COR-L47 (cell line): ENCODE results near the gene RBBP5.

Experiments used
- DNase-seq: peaks from one replicate; lab custom pipeline; 2025; lab: John Stamatoyannopoulos, UW

Gene RBBP5

GRCh38 chr1:205074084-205074483, 47.7 kb downstream of the RBBP5 start:
- no peak for DNase-seq

GRCh38 chr1:205073511-205073910, 48.3 kb downstream of the RBBP5 start:
- DNase-seq, result no peak

- DNase-seq, result no peak
These were observed 48.9 kb downstream of the RBBP5 start for GRCh38 chr1:205072881-205073280.

- no peak for DNase-seq
These were observed 49.5 kb downstream of the RBBP5 start for GRCh38 chr1:205072286-205072685.

GRCh38 chr1:205071801-205072200, 50.0 kb downstream of the RBBP5 start:
- no peak for DNase-seq

DNA sequence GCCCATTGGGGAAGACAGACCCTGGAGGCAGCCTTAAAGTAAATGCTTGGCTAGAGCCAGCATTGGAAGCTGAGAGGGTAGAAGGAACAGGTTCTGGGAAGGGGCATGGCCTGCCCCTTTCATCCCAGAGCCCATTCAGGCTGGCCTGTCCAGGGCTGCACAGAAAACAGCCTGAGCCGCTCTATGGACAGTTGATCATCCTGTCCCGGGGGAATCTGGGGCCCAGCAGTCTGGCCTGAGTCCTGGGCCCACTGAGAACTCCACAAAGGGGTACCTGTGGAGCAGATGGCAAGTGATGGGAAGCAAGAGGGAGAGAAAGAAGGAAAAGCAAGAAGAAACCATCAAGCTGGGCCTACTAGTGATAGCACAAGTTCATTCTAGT, 50.8 kb downstream of the RBBP5 start:
- no peak for DNase-seq

GRCh38 chr1:205069371-205070125, 52.2 kb downstream of the RBBP5 start:
- no peak for DNase-seq

DNA sequence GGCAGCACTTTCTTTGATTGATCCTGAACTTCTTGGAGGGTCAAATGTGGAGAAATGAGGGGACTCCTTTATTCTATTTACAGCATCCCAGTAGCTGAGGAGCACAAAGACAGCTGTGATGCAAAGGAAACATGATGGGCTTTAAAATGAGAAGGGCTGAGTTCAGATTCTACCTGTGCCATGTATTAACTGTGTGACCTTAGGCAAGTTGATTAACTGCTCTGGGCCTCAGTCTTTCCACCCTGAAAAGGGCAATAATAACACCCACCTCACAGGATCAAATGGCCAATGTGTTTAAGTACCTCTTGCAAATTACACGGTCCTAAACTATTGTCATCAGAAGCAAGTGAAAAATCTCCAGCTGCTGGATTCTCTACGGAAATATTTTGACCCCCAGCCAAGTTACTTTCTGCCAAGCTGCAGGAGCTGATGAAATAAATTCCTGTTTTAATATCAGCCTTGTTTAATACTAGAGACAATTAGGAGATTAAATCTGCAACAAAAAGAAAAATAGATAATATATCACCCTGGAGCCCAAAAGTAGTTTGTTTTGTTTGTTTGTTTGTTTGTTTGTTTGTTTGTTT, 53.2 kb downstream of the RBBP5 start:
- no peak for DNase-seq

DNA sequence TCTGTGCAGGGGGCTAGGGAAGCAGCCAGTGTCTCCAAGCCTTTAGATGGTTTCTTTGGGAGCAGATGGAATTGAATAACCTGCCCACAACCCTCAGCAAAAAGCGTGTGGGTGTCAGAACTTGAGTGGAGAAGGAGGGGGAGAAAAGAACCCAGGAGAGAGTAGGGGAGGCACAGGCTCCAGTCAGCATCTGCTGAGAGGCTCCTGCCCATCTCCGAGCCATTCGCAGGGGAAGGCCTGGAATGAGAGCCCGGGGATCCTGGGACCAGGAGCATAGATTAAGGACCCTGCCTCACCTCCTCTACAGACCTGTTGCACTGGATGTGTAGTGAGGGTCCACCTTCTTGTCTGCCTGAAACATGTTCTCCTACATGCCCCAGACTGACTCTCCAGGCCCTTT, 53.8 kb downstream of the RBBP5 start:
- DNase-seq, result no peak

DNA sequence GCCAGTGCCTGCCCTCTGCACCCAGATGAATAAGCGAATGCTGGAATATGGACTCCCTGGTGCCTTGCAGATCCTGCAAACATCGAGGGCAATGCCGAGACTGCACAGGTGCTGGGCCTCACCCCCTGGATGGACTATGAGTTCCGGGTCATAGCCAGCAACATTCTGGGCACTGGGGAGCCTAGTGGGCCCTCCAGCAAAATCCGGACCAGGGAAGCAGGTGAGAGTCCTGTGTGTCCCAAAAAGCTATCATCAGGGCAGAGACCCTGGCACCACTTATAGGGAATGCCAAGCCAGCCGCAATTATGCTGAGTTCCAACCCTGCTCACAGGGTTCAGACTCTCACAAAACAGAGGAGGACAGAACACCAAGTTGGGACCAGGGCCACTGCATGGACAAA, 54.7 kb downstream of the RBBP5 start:
- no peak for DNase-seq

GRCh38 chr1:205066141-205066818, 55.5 kb downstream of the RBBP5 start:
- no peak for DNase-seq

DNA sequence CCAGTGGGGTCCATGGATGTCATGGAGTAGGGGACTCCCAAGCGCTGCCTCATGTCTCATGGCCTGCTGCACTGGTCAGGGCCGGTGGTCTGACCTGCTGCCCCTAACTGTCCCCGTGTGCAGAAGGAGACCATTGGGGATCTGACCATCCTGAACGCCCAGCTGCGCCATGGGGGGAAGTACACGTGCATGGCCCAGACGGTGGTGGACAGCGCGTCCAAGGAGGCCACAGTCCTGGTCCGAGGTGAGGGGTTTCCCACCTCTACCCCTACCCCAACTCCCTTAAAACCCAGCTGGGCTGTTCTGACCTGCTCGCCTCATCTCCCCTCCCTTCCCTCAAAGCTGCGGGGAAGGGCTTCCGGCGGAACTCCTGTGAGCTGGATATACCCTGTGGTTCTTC, 56.1 kb downstream of the RBBP5 start:
- no peak for DNase-seq

DNA sequence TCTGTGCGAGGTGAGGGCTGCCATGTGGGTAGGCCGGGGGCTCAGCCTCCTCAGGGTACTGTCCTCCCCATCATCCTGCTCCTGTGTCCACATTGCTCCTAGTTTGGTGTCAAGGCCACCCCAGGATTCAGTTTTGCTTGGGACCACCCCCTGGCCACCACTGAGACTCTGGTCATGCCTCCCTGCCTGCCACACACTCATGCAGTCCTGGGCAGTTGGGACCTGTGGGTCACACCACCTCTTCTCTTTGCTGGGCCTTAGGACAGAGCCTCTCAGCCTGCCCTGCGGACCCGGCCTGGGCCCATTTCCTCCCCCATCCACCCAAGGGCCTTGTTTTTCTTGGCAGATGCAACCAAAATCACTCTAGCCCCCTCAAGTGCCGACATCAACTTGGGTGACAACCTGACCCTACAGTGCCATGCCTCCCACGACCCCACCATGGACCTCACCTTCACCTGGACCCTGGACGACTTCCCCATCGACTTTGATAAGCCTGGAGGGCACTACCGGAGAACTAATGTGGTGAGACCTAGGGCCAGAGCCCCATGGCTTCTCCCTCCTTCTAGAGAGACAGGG, 56.9 kb downstream of the RBBP5 start:
- no peak for DNase-seq

GRCh38 chr1:205064301-205064700, 57.5 kb downstream of the RBBP5 start:
- DNase-seq, result no peak

DNA sequence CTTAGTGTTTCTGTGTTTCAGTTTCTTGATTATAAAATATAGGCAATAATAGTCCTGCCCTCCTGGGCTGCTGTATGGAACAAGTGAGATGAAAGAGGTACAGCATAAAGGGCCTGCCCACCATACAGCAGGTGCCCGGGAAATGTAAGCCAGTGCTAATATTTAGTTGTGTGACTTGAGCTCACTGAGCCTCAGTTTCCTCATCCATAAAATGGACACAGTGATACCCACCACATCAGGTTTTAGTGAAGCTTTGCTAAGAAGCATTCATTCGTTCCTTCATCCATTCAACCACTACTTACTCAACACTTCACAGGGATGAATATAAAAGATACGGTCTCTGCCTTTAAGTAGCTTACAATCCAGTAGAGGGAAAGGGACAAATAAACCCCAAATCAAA, 58.9 kb downstream of the RBBP5 start:
- DNase-seq, result no peak

DNA sequence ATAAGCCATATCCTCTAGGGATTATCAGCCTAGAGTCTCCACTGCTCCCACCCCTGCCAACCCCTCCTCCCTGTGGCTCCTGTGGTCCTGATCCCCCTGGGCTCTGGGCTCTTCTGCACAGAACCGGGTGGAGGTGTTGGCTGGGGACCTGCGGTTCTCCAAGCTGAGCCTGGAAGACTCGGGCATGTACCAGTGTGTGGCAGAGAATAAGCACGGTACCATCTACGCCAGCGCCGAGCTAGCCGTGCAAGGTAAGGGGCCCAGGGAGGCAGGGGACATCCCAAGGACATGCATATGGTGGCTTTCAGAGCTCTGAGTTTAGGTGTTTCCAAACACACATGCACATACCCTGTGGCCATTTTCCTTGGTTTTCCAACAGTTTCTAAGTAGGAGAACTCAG, 59.5 kb downstream of the RBBP5 start:
- DNase-seq, result no peak

DNA sequence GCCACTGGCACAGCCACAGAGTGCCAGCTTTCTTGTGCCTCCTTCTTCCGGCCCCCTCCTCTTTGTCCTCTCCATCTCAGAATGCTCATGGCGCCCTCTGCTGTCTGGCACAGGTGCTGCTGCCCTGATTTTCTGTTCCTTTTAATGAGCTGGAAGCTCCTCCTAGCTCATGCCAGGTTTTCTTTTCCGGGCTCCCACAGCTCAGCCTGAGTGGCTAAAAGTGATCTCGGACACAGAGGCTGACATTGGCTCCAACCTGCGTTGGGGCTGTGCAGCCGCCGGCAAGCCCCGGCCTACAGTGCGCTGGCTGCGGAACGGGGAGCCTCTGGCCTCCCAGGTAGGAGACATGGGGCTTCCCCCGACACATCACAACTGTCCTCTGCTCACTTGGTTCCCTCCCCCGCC, 60.1 kb downstream of the RBBP5 start:
- DNase-seq, result peak; percentile 61

- no peak for DNase-seq
These were observed 60.6 kb downstream of the RBBP5 start for GRCh38 chr1:205061227-205061626.

GRCh38 chr1:205060746-205061145, 61.0 kb downstream of the RBBP5 start:
- no peak for DNase-seq

- DNase-seq, result no peak
These were observed 62.1 kb downstream of the RBBP5 start for GRCh38 chr1:205059660-205060059.

GRCh38 chr1:205058853-205059252, 62.9 kb downstream of the RBBP5 start:
- no peak for DNase-seq

DNA sequence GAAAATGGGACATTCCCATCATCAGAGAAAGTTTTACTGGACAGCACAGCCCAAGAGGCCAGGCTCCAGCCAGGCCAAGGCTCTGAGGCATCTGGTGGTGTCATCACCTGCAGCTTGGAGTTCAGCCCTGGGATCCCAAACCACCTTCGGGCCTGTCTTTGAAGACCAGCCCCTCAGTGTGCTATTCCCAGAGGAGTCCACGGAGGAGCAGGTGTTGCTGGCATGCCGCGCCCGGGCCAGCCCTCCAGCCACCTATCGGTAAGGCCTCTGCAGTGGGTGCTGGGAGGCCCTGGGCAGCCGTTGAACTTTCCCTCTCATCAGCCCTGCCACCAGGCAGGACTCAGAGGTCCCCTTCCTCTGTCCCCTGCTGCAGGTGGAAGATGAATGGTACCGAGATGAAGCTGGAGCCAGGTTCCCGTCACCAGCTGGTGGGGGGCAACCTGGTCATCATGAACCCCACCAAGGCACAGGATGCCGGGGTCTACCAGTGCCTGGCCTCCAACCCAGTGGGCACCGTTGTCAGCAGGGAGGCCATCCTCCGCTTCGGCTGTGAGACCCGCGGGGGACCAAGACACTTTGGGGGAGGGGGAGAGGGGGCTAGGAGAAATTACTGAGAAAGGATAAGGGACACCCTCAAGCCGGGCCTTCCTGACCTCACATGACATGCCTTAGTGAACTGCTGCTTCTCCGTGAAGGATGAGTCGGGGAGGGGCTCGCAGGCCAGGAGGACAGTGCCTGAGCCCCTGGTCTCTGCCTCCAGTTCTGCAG, 63.8 kb downstream of the RBBP5 start:
- DNase-seq, result no peak
